ENCODE measurements around the gene COL23A1.

The COL23A1 gene

GRCh38 chr5:178529080-178529479, 61.1 kb downstream of the COL23A1 start:
- DNase-seq, result no peak

- DNase-seq, result no peak
These were observed 62.5 kb downstream of the COL23A1 start for GRCh38 chr5:178527458-178528307.

- no peak for DNase-seq
These were observed 63.3 kb downstream of the COL23A1 start for GRCh38 chr5:178526773-178527457.

GRCh38 chr5:178525906-178526732, 64.1 kb downstream of the COL23A1 start:
- no peak for DNase-seq

GRCh38 chr5:178524093-178524882, 65.9 kb downstream of the COL23A1 start:
- no peak for DNase-seq

- DNase-seq, result no peak
These were observed 67.8 kb downstream of the COL23A1 start for GRCh38 chr5:178522361-178522760.

GRCh38 chr5:178520851-178521250, 69.3 kb downstream of the COL23A1 start:
- no peak for DNase-seq

GRCh38 chr5:178519804-178520203, 70.4 kb downstream of the COL23A1 start:
- DNase-seq, result no peak

GRCh38 chr5:178519155-178519554, 71.0 kb downstream of the COL23A1 start:
- no peak for DNase-seq

GRCh38 chr5:178516504-178517235, 73.5 kb downstream of the COL23A1 start:
- DNase-seq, result no peak

- no peak for DNase-seq
These were observed 74.3 kb downstream of the COL23A1 start for GRCh38 chr5:178515776-178516503.

GRCh38 chr5:178514851-178515418, 75.3 kb downstream of the COL23A1 start:
- no peak for DNase-seq

- DNase-seq, result no peak
These were observed 79.0 kb downstream of the COL23A1 start for GRCh38 chr5:178511172-178511571.

GRCh38 chr5:178509491-178510057, 80.6 kb downstream of the COL23A1 start:
- DNase-seq, result no peak

- no peak for DNase-seq
These were observed 82.9 kb downstream of the COL23A1 start for GRCh38 chr5:178507151-178507932.

GRCh38 chr5:178505639-178506407, 84.4 kb downstream of the COL23A1 start:
- no peak for DNase-seq

GRCh38 chr5:178504340-178504960, 85.7 kb downstream of the COL23A1 start:
- DNase-seq, result no peak

- DNase-seq, result no peak
These were observed 87.6 kb downstream of the COL23A1 start for GRCh38 chr5:178502401-178503100.

All from CD4-positive, alpha-beta T cell treated with Interleukin-21 for 1 hour (primary cell).